Left colon (tissue), 2 donors: Measurements from ENCODE around the gene RAB20. TPM values are rescaled to one million over a fixed set of nuclear protein-coding genes. Genes with fewer than 3 reads are reported as not detected.

ENCODE experiments used
- ATAC-seq: fragments of 200-7000 bp; cut with Tn5 transposase; one replicate; pipeline ENCODE4 v1.9.1; 2020; ENCODE audit warnings: mild to moderate bottlenecking, moderate library complexity
- DNase-seq, 2 donors: peaks; one replicate each; pipeline ENCODE4 v3.0.0-alpha.2; 2020
- intact Hi-C, 2 donors: fragments of 100-400 bp; cut with DNase I in 1 of 2; cut with micrococcal nuclease in 1 of 2; formaldehyde crosslinking; loops; one replicate each; pipeline versions ENCODE4 v1.11.2 to v1.14.0; 2022; cut with DNase I, micrococcal nuclease
- total RNA-seq, 2 donors: library from RNA; stranded (reverse); fragmentation: NEBNext Ultra II Directional; extraction: Animal tissue kit (Norgen Biotek cat#: 25700); gene quantifications; one replicate each; pipeline ENCODE4 v1.2.1, GENCODE V29; 2021
- donor health status: DM: no; HTN: no; CAD: no.
- donor health status: DM: yes; HTN: yes; CAD: no.

The RAB20 gene
- total RNA-seq, 2 donors from 2014 or later: 37.1 to 53.5 TPM

DNA sequence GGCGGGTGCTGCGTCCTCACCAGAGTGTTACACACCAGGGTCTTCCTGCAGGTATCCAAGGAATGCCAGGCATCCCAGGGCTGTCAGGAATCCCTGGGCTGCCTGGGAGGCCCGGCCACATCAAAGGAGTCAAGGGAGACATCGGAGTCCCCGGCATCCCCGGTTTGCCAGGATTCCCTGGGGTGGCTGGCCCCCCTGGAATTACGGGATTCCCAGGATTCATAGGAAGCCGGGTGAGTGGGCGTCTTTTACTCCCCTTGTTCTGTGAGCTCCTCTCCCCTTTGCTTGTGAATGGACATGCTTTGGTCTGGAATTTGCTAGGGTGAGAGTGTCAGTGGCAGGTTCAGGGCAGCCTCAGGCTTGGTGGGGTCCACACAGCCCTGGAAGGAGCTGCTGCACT is 75.9 kb downstream of the RAB20 start:
- intact Hi-C loops: no loop called here
- DNase-seq (no peak), ATAC-seq (no peak)

DNA sequence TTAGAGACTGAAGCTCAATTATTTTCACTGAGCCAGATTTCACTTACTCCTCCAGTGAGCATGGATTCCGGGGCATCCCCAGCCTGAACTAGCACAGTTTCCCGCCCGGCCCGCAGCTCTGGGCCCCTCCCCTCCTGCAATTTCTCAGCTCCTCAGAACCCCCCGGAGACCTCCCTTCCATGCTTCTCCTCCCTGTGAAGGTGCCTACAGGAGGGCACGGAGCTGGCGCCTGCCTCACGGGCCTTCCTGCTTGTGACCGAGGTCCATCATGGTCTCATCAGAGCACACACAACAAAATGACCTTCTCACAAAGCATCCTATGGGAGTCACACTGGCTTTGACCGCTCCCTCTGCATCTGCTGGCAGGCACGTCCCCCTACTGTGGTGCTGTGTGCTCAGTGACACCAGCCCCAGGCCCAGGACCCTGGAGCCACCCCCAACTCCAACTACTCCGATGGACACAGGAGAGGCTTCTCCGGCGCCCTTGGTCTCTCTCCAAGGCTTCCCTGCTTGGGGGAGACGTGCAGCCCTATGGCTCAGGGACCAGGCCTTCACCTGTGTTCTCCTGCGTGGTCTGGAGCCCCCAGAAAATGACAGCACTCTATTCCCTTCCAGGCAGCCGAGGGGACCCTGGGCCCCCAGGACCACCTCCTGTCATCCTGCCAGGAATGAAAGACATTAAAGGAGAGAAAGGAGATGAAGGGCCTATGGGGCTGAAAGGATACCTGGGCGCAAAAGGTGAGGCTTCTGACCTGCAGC is 77.1 kb downstream of the RAB20 start:
- intact Hi-C loops: no loop called here
- DNase-seq (no peak), ATAC-seq (no peak)

DNA sequence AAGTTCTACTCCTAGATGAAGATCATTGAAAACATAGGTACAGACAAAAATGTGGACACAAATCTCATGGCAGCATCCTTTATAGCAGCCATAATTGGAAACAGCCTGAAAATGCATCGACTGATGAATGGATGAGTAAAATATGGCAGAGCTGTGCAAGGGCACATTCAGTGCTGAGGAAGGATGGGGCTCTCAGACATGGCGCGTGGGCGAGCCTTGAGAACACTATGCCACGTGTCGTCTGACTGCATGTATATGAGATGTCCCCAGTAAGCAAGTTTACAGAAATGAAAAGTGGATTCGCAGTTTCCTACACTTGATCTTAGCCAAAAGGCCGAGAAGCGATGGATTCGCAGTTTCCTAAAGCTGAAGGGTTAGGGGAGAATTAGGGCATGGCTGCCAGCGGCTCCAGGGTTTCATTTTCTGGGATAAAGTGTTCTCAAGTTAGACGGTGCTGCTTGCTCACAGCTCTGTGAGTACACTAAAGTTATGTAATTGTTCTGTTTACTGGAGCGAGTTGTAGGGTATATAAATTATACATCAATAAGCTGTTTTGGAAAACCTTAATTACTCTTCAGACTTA is 78.0 kb downstream of the RAB20 start:
- no peak for DNase-seq
- ATAC-seq: no peak
- intact Hi-C loops: no loop called here

DNA sequence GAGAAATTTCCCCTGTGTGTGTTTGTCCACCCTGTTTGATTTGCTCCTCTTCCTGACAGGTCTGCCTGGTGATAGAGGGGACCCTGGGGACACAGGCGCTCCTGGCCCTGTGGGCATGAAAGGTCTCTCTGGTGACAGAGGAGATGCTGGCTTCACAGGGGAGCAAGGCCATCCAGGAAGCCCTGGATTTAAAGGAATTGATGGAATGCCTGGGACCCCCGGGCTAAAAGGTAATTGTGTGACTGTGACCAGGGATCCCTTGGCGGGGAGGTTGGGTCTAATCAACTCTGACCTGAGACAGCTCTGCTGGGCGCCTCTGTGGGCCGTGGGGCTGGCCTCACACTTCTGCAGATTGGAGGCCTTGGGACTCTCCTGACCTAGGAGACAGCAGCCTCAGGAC is 81.4 kb downstream of the RAB20 start:
- DNase-seq (no peak), ATAC-seq (no peak)
- intact Hi-C loops: no loop called here

GRCh38 chr13:110479648-110480047 is 81.9 kb downstream of the RAB20 start:
- DNase-seq (no peak), ATAC-seq (no peak)
- intact Hi-C loops: no loop called here

DNA sequence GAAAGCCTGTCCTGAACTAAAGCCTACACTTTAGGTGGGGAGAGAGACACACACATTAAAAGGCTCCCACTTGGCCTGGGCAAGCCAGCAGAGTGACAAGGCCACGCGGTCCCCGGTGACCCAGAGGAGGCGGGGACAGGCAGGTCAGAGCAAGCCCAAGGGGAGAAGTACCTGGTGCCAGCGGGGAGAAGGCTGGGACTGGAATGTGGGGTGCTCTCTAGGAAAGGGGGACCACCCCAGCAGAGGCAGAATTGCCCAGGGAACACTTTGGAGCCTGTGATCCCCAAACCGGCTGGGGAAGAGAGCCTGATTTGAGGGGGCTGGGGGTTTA is 82.3 kb downstream of the RAB20 start:
- no peak for DNase-seq
- ATAC-seq: no peak
- intact Hi-C loops: no loop called here

DNA sequence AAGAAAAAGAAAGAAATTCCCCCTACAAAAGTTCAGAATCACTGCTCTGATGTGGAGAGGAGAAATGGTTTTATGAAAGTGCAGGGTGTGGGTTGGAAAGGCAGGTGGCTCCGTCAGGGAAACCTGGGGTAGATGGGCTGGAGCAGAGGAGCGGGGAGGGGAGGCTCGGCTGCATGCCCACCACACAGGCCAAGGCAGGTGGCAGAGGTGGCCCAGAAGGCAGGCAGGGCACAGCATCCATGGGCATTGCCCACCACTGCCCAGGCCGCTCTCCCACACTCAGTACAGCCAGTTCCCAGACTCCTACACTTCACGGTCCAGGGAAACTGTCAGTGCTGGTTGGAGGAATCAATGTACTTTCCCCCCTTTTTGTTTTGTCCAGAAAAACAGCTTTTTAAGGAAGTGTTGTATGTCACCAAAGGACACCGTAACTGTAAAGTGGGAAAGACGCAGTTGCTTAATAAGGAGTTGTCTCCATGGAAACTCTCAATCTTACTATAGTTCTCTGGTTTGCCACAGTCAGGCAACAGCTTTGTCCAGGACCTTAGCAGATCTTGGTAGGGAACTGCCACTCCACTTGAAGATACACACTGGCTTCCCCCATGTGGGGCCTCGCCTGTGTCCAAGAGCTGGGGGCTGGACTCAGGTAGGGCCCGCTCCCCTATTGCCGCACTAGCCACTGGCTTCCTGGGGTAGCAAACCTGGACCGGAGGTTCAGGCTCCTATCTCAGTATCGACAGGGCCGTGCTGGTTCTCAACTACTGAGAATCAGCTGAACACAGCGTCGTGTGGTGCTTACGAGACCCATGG is 82.9 kb downstream of the RAB20 start:
- no peak for ATAC-seq
- intact Hi-C loops: no loop called here
- no peak for DNase-seq

DNA sequence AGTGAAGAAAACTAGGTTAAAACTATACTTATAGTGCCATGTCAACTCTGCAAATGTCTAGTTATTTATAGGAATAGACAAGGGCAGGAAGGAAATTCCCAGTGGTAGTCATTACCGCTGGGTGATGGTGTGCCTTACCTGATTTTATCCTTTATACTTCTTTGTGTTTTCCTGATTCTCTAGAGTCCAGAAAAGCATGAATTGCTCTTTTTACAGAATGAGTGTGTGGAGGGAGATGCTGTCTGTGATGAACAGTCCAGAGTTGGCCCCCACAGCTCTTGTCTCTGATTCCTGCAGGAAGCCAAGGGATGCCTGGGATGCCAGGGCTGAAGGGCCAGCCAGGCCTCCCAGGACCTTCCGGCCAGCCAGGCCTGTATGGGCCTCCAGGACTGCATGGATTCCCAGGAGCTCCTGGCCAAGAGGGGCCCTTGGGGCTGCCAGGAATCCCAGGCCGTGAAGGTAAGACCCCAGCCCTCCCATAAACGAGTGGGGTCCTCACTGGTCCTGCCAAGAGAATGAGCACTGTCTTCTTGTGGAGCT is 83.7 kb downstream of the RAB20 start:
- no peak for DNase-seq
- intact Hi-C loops: no loop called here
- no peak for ATAC-seq

DNA sequence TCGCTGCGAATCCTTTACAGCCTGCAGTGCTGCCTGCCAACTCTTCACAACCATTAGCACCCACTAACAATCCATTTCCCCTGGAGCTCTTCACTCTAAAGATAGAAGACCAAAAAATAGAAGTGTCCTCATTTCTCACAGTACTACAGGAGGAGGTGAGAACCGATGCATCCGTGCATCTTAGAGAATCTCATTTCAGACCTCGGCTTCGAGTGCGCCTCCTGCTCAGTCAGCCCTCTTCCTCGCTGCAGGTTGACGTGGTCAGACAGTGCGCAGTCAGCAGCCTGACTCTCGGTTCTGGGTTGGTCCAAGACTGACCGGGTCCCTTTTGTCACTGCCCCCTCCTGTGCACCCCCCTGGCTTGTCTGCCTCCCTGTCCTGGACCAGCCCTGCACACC is 85.3 kb downstream of the RAB20 start:
- DNase-seq: no peak
- intact Hi-C loops: no loop called here
- no peak for ATAC-seq

- no peak for ATAC-seq
- intact Hi-C loops: no loop called here
- DNase-seq: no peak
Measured at GRCh38 chr13:110475550-110476219, 85.8 kb downstream of the RAB20 start.

DNA sequence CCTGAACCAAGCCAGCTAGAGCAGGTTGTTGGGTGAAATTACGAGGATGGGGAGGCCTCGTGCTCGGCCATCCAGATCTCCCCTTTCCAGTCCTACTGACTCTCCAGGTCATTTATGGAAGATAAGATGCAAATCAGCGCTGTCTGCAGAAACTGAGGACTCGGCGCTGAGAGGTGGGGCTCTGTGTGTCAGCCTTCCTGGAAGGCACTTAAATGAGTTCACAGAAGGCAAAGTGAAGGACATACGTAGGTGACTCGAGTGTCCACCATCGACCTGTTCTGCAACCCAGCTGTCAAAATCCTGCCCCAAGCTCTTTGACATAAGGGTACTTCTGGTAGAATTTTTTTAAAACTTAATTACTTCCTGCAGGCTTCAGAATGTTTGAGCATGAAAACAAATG is 86.4 kb downstream of the RAB20 start:
- intact Hi-C loops: no loop called here
- no peak for ATAC-seq
- DNase-seq: no peak

GRCh38 chr13:110474713-110475112 is 86.8 kb downstream of the RAB20 start:
- no peak for DNase-seq
- intact Hi-C loops: no loop called here
- ATAC-seq: no peak

Other genes starting within 250 kb of the RAB20 start
- 10 to 100 TPM; 35.9 to 36.4 TPM for gene NAXD, start 53.8 kb upstream of the RAB20 start, total RNA-seq
- 10 to 100 TPM; 38.4 to 55.8 TPM for gene CARS2, start 144.4 kb upstream of the RAB20 start, total RNA-seq
- gene ING1, start 152.0 kb upstream of the RAB20 start, total RNA-seq: 10 to 100 TPM; 13.2 to 15.2 TPM